Adrenal gland (tissue), 12 donors: Measurements from ENCODE around the gene ANAPC1. TPM values are rescaled to one million over a fixed set of nuclear protein-coding genes. Genes with fewer than 3 reads are reported as not detected.

Source experiments
- DNase-seq, 7 donors: peaks; one replicate each; pipeline ENCODE4 v3.0.0-alpha.2; 2019 to 2020
- H3K27ac ChIP-seq, 5 donors: fragments of 200-600 bp; sonication (generic) in 4 of 5; 1 replicate in 3 of 5; 2 replicates in 2 of 5; pipeline versions ENCODE4 v1.5.1 to v1.8.0; 2016 to 2020; ENCODE audit warnings: mild to moderate bottlenecking in 1 of 5
- H3K27me3 ChIP-seq: fragments of 200-600 bp; 2 replicates; pipeline ENCODE4 v1.8.0; 2021
- H3K36me3 ChIP-seq, 2 donors: fragments of 200-600 bp; replicated peaks in 1 of 2; 1 replicate in 1 of 2; 2 replicates in 1 of 2; pipeline versions ENCODE4 v1.5.1 to v1.8.0; 2018 to 2022
- H3K4me1 ChIP-seq, 2 donors: fragments of 200-600 bp; replicated peaks in 1 of 2; 1 replicate in 1 of 2; 2 replicates in 1 of 2; pipeline versions ENCODE4 v1.5.1 to v1.8.0; 2018 to 2021
- H3K4me3 ChIP-seq, 4 donors: fragments of 200-600 bp; sonication (generic) in 3 of 4; one replicate each; pipeline ENCODE4 v1.5.1; 2016 to 2018
- H3K9me3 ChIP-seq, 3 donors: fragments of 200-600 bp; sonication (generic) in 1 of 3; replicated peaks in 1 of 3; 1 replicate in 2 of 3; 2 replicates in 1 of 3; pipeline versions ENCODE4 v1.5.1 to v1.8.0; 2016 to 2021
- POLR2A ChIP-seq, 2 donors: fragments of 450-650 bp; IDR thresholded peaks; one replicate each; pipeline ENCODE4 v1.6.1; 2017; ENCODE audit warnings: antibody characterized with exemption in 2 of 2, mild to moderate bottlenecking in 2 of 2, moderate library complexity in 1 of 2
- WGBS, 4 donors: extraction: QIAGEN DNeasy Blood & Tissue Kit in 2 of 4; methylation state at CpG; one replicate each; pipeline versions ENCODE4 v1.1.5 to v1.1.7; 2013 to 2017; 5-methylcytosine and 5-hydroxymethylcytosine counted together
- intact Hi-C, 2 donors: fragments of 100-400 bp; cut with DNase I; formaldehyde crosslinking; loops; one replicate each; pipeline versions ENCODE4 v1.14.1 to v1.15.0; 2022 to 2023
- polyA plus RNA-seq, 3 donors: library from polyadenylated mRNA; stranded (reverse); fragments of 200-250 nt in 2 of 3; fragments of 350-450 nt in 1 of 3; fragmentation: Illumina TruSeq in 1 of 3; extraction: RNeasy Lipid Tissue Mini Kit (QIAGEN cat#74804) in 1 of 3; gene quantifications; one replicate each; pipeline ENCODE4 v1.2.3, GENCODE V29; 2013 to 2014
- total RNA-seq, 9 donors: library from RNA; depleted of rRNA in 4 of 9; stranded (reverse); fragments of >200 nt in 4 of 9; fragments of 120-200 nt in 1 of 9; fragmentation: NEBNext Ultra II Directional in 1 of 9; extraction: Animal tissue kit (Norgen Biotek cat#: 25700) in 1 of 9; gene quantifications; one replicate each; pipeline versions ENCODE4 v1.1.0 to v1.2.4, GENCODE V29; 2013 to 2023
- TF ChIP-seq, protein P1 (sequence below), 6 experiments: fragments of 450-650 bp in 4 of 6; fragments of 200-600 bp in 2 of 6; sonication (generic) in 1 of 6; IDR thresholded peaks; 1 replicate in 5 of 6; 2 replicates in 1 of 6; pipeline versions ENCODE4 v1.5.1 to v1.8.0; 2016 to 2021; ENCODE audit warnings: antibody characterized with exemption in 6 of 6, mild to moderate bottlenecking in 2 of 6, moderate library complexity in 1 of 6
- donor health status: healthy with polysubstance abuse.
- donor health status: Bipolar disorder and iron deficiency.
- donor health status: DM: yes; HTN: yes; CAD: no.
- donor health status: DM: no; HTN: no; CAD: no.
- donor health status: DM: no; HTN: no; CAD: no.
- donor health status: DM: yes; HTN: yes; CAD: no.

ANAPC1 gene
- total and polyA plus RNA-seq, 12 donors: 5.4 to 63.9 (median 25.3) TPM

DNA sequence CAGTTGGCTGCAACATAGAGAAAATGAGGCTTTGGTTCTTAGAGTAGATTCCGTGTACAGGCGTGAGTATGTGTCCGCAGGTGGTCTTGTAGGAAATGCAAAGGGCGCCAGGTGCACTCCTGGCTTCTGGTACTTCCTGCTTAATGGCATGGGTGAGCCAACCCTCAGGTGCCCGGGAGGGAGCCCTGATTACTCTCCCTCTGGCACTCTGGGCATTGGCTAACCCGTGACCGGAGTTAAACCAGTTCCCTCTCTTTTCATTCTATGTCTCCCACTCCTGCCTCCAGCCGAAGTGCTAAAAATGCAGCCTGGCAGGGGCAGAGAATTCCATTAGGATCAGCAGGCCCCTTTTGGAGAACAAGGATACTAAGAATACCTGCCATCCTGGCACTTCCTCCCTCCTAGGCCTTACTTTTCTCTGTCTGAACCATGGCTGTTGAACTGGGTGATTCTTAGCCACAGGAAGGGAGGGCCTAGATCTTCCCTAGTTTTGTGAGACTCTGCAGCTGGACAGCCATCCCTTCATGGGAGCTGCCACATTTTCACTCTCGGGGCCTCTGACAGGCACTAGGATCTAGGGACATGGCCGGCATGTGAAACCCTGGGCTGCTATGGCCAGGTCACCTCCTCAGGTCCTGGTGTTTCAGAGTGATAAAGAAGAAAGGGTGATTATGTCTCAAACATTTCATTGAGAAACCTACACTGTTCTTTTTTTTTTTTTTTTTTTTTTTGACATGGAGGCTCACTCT lies 20.9 kb upstream of the ANAPC1 start:
- H3K27ac ChIP-seq: peak overlapping the region in 2 of 5 donors; percentile 45 to 75
- no peak for TF ChIP-seq POLR2A (IDR thresholded peaks at IDR 0.05)
- TF ChIP-seq, protein P1, sequence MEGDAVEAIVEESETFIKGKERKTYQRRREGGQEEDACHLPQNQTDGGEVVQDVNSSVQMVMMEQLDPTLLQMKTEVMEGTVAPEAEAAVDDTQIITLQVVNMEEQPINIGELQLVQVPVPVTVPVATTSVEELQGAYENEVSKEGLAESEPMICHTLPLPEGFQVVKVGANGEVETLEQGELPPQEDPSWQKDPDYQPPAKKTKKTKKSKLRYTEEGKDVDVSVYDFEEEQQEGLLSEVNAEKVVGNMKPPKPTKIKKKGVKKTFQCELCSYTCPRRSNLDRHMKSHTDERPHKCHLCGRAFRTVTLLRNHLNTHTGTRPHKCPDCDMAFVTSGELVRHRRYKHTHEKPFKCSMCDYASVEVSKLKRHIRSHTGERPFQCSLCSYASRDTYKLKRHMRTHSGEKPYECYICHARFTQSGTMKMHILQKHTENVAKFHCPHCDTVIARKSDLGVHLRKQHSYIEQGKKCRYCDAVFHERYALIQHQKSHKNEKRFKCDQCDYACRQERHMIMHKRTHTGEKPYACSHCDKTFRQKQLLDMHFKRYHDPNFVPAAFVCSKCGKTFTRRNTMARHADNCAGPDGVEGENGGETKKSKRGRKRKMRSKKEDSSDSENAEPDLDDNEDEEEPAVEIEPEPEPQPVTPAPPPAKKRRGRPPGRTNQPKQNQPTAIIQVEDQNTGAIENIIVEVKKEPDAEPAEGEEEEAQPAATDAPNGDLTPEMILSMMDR (IDR thresholded peaks at IDR 0.05): no peak
- H3K4me3 ChIP-seq: no peak overlapping the region
- intact Hi-C loops: loop anchor here (10.0 kb wide), 2 partner anchors 60 to 120 kb away; no protein-coding TSS in a partner anchor
- peaks cover 14 to 87% of the 10 kb centered on the region in 2 donors for H3K4me1 ChIP-seq
- no peaks in the 10 kb centered on the region for H3K9me3 ChIP-seq
- 73 to 87% (median 81%) methylated on average over 9 to 10 of the region's 10 CpGs for WGBS, 4 donors
- DNase-seq: peak in 1 of 7 donors; percentile 51
- no peaks in the 10 kb centered on the region for H3K27me3 ChIP-seq
- H3K36me3 ChIP-seq: peaks cover 0 to 6% of the 10 kb centered on the region in 2 donors

DNA sequence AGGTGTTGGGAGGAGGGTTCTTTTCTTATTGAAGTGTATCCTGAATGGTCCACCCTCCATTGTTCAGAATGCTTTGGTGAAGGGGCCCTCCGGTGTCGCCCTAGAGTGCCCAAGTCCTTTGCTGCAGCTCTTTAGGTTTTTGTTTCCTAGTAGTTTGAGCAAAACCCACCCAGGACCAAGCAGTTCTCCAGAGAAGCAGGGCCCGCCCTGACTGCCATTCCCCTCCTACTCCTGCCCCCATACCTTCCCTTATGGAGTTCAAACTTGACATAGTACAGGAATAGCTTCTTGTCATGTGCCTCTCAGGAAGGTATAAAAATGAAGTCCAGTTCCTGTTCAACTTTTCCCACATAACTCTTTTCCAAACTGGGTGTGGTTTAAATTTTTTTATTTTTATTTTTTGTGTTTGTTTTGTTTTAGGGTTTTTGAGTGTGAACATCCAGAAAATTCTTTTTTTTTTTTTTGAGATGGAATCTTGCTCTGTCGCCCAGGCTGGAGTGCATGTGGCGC lies 20.0 kb upstream of the ANAPC1 start:
- TF ChIP-seq, protein P1 (IDR thresholded peaks at IDR 0.05): no peak
- no peak for TF ChIP-seq POLR2A (IDR thresholded peaks at IDR 0.05)
- H3K9me3 ChIP-seq: no peaks in the 10 kb centered on the region
- WGBS, 4 donors: 84 to 98% (median 91%) methylated on average over 5 of the region's 5 CpGs
- H3K4me1 ChIP-seq: peaks cover 14 to 78% of the 10 kb centered on the region in 2 donors
- DNase-seq: peak in 1 of 7 donors; percentile 49
- peaks cover 0 to 6% of the 10 kb centered on the region in 2 donors for H3K36me3 ChIP-seq
- H3K4me3 ChIP-seq: peak overlapping the region in 1 of 4 donors; percentile 28
- intact Hi-C loops: loop anchor here (10.0 kb wide), 2 partner anchors 61 to 121 kb away; no protein-coding TSS in a partner anchor
- H3K27ac ChIP-seq: peak overlapping the region in 2 of 5 donors; percentile 23 to 75
- no peaks in the 10 kb centered on the region for H3K27me3 ChIP-seq

DNA sequence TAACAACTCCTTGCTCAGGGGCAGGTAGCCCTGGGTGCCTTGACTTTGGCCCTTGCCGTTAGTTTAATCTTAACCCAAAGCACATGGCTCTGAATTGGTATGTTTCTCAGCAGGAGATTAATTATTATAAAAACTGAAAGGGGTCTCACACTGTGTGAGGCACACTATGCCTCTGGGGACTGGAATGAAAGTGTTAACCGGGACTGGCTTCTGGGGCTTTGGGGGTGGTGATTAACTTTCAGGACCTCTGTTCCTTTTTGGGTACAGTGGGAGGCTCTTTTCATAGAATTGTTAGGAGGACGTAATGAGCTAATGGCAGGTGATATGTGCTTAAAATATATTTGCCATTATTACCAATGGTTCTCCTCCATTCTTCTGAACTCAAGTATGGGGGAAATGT lies 19.5 kb upstream of the ANAPC1 start:
- H3K27me3 ChIP-seq: no peaks in the 10 kb centered on the region
- peaks cover 14 to 74% of the 10 kb centered on the region in 2 donors for H3K4me1 ChIP-seq
- H3K27ac ChIP-seq: peak overlapping the region in 2 of 5 donors; percentile 23 to 52
- TF ChIP-seq, protein P1 (IDR thresholded peaks at IDR 0.05): no peak
- TF ChIP-seq POLR2A (IDR thresholded peaks at IDR 0.05): no peak
- WGBS, 4 donors: 54 to 75% (median 60%) methylated on average over 3 of the region's 3 CpGs
- peak overlapping the region in 1 of 4 donors; percentile 28 for H3K4me3 ChIP-seq
- no peaks in the 10 kb centered on the region for H3K9me3 ChIP-seq
- intact Hi-C loops: loop anchor here (10.0 kb wide), 2 partner anchors 61 to 121 kb away; no protein-coding TSS in a partner anchor
- DNase-seq: peak in 1 of 7 donors; percentile 23
- H3K36me3 ChIP-seq: peaks cover 0 to 6% of the 10 kb centered on the region in 2 donors

DNA sequence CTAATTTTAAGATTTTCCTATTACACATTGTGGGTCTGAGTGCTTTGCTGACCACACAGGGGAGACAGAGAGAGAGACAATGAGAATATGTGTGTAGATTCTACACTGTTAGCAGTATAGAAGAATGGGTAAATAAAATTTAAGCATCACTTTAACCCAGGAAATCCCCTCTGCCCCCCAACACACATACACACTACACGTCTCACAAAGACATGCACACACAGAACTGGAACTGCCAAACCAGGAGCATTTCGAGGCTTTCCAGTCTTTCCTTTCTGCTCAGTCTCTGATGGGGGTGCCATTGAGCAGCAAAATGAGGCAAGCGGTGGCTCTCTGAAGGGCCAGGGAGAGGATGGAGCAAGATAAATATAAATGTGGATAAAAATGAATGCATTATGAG lies 16.9 kb upstream of the ANAPC1 start:
- H3K4me1 ChIP-seq: peaks cover 5 to 63% of the 10 kb centered on the region in 2 donors
- peak in 4 of 7 donors; percentile 52 to 67 (median 59) for DNase-seq
- intact Hi-C loops: loop anchor here (10.0 kb wide), 2 partner anchors 64 to 124 kb away; no protein-coding TSS in a partner anchor
- H3K4me3 ChIP-seq: peak overlapping the region in 1 of 4 donors; percentile 76
- no peaks in the 10 kb centered on the region for H3K27me3 ChIP-seq
- no peaks in the 10 kb centered on the region for H3K9me3 ChIP-seq
- no peak for TF ChIP-seq POLR2A (IDR thresholded peaks at IDR 0.05)
- TF ChIP-seq, protein P1 (IDR thresholded peaks at IDR 0.05): peak in 5 of 6 experiments; percentile 15 to 46 (median 37)
- H3K36me3 ChIP-seq: peaks cover 0 to 6% of the 10 kb centered on the region in 2 donors
- WGBS, 4 donors: 2 to 16% (median 7%) methylated on average over 3 of the region's 3 CpGs
- H3K27ac ChIP-seq: peak overlapping the region in 3 of 5 donors; percentile 45 to 95 (median 84)
